NCI-H2107 treated with DMSO at 0.1 percent for 48 hours (cell line): ENCODE results near the gene ASB6.
"Not testable (repeated sequence)": the region's sequence is repeated elsewhere in the genome, so short reads cannot be mapped to it uniquely, and the experiment has no call there.

Experiments
- DNase-seq: peaks from one replicate; lab custom pipeline; 2025; ENCODE audit not compliant: unreplicated experiment; lab: John Stamatoyannopoulos, UW

Gene ASB6

GRCh38 chr9:129667850-129668249 lies 25.9 kb upstream of the ASB6 start:
- no peak for DNase-seq

GRCh38 chr9:129667378-129667777 lies 25.4 kb upstream of the ASB6 start:
- DNase-seq: no peak

DNA sequence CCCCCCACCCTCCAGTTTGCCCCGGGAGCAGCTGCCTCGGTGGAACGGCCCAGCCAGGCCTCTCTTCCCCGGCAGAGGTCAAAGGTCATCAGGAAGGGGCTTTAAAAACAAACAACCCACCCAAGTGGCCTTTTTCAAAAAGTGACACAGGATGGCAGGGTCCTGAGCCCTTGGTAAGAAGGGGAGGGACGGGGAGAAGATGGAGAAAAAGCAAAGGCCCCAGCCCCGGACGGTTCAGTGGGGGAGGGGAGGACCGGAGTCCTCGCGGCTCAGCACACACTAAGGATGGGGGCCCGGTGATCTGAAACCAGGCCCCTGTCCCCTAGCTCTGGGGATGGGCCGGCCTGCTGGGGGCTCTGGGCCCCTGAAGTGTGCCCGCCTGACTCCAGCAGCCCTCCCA lies 24.6 kb upstream of the ASB6 start:
- DNase-seq: no peak

- DNase-seq: no peak
Measured at GRCh38 chr9:129665814-129666520, 24.0 kb upstream of the ASB6 start.

GRCh38 chr9:129665389-129665775 lies 23.4 kb upstream of the ASB6 start, which contains the start of gene PRRX2:
Gene PRRX2, plus strand, starts transcription at chr9:129665647. Its CDS starts 221 bp downstream, at chr9:129665868.
- no peak for DNase-seq

DNA sequence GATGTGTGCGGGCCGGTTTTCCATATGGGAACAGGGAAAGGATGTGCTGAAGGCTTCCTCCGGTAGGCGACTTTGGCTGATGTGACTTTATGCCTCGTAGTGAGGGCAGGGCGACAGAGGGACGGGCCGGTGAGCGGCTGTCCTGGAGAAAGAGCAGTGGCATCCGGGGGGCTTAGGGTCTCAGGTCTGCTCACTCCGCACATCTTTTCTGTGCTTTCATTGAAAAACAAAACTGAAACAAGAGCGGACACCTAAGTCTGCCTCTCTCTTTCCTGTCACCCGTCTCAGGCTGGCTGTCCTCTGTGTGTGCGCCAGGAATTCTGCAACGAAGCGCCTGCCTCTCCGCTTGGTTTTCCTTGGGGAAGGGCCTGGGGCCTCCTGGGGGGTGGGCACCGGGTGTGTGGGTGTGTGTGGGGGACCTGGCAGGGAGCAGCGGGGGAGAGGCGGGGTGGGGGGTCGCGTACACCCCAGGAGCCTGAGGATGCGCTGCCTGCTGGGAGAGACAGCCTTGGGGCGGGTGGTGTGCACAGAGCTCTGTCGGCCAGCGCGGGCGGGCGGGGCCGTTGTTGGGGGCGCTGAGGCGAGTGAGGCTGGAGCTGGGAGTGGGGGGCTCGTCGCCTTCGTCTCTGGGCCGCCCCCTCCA lies 22.9 kb upstream of the ASB6 start:
- no peak for DNase-seq

DNA sequence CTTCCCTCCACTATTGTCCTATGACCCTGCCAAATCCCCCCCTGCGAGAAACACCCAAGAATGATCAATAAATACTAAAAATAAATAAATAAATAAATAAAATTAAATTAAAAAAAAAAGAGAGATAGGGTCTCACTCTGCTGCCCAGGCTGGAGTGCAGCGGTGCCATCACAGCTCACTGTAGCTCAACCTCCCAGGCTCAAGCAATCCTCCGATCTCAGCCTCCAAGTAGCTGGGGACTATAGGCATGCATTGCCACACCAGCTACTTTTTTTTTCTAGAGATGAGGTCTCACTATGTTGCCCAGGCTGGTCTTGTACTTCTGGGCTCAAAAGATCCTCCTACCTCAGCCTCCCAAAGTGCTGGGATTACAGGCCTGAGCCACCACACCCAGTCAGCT lies 20.3 kb upstream of the ASB6 start:
- not testable (repeated sequence) for DNase-seq

GRCh38 chr9:129661029-129661428 lies 19.1 kb upstream of the ASB6 start:
- no peak for DNase-seq

GRCh38 chr9:129656795-129657390 lies 14.9 kb upstream of the ASB6 start:
- DNase-seq: no peak

DNA sequence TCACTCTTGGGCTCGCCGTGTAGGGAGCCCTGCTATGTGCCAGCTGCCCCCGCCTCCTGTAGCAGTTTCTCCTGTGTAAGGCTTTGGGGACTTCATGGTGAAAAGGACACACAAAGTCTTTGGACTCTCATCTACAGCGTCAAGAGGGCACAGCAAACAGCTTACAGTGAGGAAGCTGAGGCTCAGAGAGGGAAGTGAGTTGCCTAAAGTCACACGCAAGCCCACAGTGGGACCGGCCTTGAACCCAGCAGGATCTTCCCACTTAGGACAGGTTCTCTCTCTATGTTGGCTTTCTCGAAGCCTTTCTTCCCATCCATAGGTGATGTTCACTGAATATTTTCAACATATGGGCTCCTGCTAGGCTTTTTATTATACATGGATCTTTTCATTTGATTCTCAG lies 13.7 kb upstream of the ASB6 start:
- no peak for DNase-seq

DNA sequence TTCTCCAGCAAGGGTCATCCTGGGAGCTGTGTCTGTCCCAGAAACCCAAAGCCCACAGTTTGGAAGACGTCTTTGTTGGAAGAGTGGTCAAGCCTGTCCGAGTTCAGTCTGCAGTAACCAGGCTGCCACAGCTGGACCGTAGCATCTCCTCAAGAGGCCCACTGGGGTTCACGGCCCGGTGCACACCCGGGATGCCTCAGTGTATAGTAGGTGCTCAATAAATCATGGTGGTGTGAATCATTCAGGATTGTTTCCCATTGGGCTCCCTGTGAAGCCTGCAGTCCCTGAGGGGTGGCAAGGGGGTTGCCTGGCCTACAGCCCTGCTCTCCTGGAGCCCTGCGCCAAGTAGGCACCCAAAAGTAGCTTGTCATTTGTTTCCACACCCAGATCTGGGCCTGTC lies 13.2 kb upstream of the ASB6 start:
- DNase-seq: no peak

GRCh38 chr9:129654554-129655040 lies 12.6 kb upstream of the ASB6 start:
- no peak for DNase-seq

DNA sequence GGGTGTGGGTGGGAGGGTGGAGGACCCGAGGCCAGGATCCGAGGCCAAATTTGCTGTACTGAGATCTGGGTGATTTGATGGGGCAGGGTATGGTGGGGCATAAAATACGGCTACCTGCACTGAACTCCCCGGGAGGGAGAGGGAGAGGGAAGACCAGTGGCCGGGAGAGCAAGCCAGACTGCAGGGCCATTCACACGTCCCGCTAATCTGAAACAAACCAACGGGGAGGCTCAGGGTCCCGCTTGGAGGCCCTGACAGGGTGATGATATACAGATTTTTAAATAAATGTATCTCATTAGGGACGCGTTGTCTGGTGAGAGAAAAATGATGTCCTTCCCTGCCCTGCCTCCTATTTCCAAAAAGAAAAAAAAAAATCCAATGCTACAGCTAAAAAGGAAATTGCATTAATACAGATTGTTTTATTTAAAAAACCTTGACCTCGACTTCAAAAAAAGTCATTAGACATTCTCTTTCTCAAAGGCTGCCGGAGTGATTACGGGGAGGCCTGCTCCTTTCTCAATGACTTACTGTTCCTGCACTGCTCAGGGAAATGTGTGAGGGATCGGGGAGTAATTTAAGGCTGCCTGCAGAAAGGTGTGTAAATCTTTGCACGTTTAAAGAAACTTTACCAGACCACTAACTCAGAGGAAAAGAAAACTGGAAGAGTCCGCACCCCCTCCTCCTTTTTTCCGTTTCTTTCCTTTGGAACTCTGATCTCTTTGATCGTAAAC lies 12.0 kb upstream of the ASB6 start:
- DNase-seq: no peak

- DNase-seq: no peak
Measured at GRCh38 chr9:129650680-129651235, 8.8 kb upstream of the ASB6 start.

DNA sequence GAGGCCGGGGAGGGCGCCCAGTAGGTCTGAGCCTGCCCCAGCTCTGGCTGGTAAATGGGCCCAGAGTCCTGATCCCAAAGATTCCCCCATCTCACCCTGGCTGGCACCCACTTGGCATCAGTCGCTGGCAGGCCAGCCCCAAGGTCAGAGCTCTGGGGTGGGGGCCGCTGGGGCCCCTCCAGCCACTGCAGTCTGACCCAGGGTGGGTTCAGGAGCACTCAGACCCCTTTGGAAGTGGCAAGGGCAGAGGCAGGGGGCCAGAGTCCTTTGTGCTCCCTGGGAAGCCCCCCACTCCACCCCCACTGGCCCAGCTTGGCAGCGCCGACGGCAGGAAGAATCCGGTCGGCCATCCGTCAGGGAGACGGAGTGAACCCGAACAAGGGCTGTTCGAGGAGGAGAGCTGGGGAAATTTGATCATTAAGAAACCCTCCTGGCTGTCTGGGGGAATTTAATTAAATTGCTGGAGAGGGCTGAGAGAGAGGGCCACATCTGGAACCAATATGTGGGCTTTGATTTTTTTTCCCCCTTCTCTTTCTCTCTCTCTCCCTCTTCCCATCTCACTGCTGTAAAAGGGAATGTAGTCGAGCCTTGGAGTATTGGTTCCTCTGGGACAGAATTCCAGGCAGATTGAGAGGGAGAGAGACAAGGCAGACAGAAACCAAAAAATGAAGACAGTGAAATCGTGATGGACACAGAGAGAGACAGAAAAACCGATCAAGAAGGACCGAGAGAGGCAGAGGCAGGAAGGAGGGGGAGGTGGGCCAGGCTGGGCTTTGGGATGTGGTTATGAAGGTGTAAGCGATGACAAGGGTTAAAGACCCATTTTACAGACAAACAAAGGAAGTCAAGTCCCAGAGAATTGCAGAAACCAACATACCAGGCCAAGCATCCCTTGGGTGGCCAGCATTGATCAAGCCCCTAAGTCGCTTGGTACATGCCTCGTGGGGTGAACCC lies 8.1 kb upstream of the ASB6 start:
- no peak for DNase-seq

DNA sequence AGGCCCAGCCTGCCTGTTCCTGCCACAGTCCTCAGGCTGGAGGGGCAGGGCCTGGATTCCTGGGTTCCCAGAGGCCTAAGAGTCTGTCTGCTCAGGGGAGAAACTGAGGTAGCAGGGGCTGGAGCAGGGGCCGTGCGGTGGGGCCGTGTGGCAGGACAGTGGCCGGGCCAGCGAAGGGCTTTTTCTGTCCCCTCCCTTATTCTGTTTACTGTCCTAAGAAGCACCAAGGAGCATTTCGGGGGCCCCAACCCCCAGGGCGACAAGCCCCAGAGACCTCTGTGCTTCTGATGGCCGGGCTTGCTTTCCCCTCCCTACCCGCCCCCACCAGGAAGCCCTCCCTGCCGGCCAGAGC lies 6.8 kb upstream of the ASB6 start:
- DNase-seq: no peak

GRCh38 chr9:129648092-129648763 lies 6.3 kb upstream of the ASB6 start:
- no peak for DNase-seq

DNA sequence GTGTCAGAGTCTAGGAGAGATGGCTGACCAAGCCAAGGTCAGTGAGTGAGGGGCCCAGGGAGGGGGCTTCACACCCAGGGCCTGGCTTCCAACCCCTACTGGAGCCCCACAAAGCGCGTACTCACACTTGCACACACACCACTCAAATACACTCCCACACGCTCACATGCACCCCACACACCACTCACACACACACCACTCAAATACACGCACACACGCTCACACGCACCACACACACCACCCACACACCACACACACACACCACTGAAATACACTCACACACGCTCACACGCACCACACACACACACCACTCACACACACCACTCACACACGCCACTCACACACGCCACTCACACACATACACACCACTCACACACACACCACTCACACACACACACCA lies 5.7 kb upstream of the ASB6 start:
- no peak for DNase-seq

DNA sequence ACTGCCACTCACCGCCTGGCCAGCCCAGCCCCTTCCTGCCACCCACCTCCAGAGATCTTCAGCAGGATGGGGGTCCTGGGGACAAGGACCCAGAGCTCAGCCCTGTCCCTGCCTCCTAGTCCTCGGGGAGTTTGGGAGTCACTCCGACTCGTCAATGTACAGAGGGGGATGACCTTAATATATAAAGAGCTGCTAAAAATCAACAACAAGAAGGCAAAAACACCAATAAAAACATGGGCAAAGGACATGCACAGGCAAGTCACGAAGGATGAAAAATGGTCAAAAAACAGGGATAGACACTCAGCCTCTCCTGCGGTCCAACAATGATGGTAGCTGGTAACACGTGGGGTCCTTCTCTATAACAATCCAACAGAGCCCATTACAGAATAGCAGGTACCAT lies 4.7 kb upstream of the ASB6 start:
- no peak for DNase-seq

- no peak for DNase-seq
Measured at GRCh38 chr9:129646252-129646651, 4.3 kb upstream of the ASB6 start.
